Measurements from ENCODE around the gene SLC35B2. TPM values are rescaled to one million over a fixed set of nuclear protein-coding genes. Genes with fewer than 3 reads are reported as not detected.

Gene SLC35B2
- polyA plus RNA-seq, 1 experiment, result 145 TPM

DNA sequence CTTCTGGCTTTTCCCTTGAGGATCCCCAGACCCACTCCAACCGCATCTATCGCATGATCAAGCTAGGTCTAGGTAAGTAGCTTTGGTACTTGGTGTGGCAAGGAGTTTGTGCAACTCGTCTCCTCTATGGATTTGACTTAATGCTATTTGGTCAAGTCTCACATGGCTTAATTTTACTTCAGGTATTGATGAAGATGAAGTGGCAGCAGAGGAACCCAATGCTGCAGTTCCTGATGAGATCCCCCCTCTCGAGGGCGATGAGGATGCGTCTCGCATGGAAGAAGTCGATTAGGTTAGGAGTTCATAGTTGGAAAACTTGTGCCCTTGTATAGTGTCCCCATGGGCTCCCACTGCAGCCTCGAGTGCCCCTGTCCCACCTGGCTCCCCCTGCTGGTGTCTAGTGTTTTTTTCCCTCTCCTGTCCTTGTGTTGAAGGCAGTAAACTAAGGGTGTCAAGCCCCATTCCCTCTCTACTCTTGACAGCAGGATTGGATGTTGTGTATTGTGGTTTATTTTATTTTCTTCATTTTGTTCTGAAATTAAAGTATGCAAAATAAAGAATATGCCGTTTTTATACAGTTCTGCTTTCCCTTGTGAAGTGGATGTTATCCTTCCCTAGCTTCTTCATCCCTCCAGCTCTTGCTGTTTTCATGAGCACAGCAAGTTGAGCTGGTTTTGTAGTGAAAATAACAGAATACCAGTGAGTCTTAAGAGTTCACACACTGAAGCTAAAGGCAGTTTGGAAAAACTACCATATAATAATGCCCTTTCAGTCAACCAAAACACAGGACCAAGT, 3.8 kb downstream of the SLC35B2 start:
- peak; percentile 55 for TF ChIP-seq CTCF (IDR thresholded peaks at IDR 0.05; ENCODE audit: insufficient read depth, low read depth, low read length)
- Histone ChIP-seq H3K27me3 (ENCODE audit: control insufficient read depth, insufficient read depth, low read length) (no peaks in the 10 kb centered on the region), H3K4me3 (ENCODE audit: low read depth, low read length) (no peak overlapping the region), H3K36me3 (ENCODE audit: control insufficient read depth, insufficient read depth, low read length) (peaks cover 41% of the 10 kb centered on the region)
- ChIA-PET POLR2A (no interaction called here), CTCF (interaction anchor here (0.8 to 4.1 kb wide), 9 partner anchors 9 to 81 kb away, joined by 3 to 26 read pairs (median 5); no protein-coding TSS in a partner anchor)
- DNase-seq (ENCODE audit: low read depth), result no peak

GRCh38 chr6:44251576-44252524, 5.5 kb downstream of the SLC35B2 start:
- DNase-seq (ENCODE audit: low read depth), result no peak
- H3K4me3 ChIP-seq (ENCODE audit: low read depth, low read length), result no peak overlapping the region
- CTCF ChIA-PET, result interaction anchor here (1.5 to 1.9 kb wide), 4 partner anchors 10 to 152 kb away, joined by 3 to 7 read pairs (median 4); no protein-coding TSS in a partner anchor
- TF ChIP-seq CTCF (IDR thresholded peaks at IDR 0.05; ENCODE audit: insufficient read depth, low read depth, low read length), result no peak
- H3K36me3 ChIP-seq (ENCODE audit: control insufficient read depth, insufficient read depth, low read length), result peaks cover 40% of the 10 kb centered on the region
- H3K27me3 ChIP-seq (ENCODE audit: control insufficient read depth, insufficient read depth, low read length), result no peaks in the 10 kb centered on the region
- POLR2A ChIA-PET, result interaction anchor here (0.6 kb wide), 1 partner anchor 1432 kb away, joined by 4 read pairs; no protein-coding TSS in a partner anchor

DNA sequence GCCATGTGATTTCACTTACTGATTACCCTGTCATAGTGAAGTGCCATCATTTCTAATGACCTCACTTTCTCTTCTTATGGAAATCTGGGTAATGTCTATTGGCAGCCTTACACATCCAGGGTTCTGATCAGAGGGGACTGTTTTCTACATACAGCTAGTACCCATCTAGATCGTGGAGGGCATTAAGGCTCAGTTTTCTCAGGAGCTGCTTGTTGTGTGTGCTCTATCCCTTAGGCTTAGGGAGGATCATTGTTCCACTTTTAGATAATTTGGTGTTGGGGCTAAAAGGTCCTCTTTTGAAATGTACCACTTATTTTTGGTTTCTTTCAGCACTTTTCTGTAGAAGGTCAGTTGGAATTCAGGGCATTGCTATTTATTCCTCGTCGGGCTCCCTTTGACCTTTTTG, 6.6 kb downstream of the SLC35B2 start:
- CTCF ChIA-PET, result interaction anchor here (0.6 to 1.9 kb wide), 5 partner anchors 8 to 151 kb away, joined by 3 to 7 read pairs (median 4); no protein-coding TSS in a partner anchor
- Histone ChIP-seq H3K36me3 (ENCODE audit: control insufficient read depth, insufficient read depth, low read length) (peaks cover 40% of the 10 kb centered on the region), H3K4me3 (ENCODE audit: low read depth, low read length) (no peak overlapping the region), H3K27me3 (ENCODE audit: control insufficient read depth, insufficient read depth, low read length) (no peaks in the 10 kb centered on the region)
- POLR2A ChIA-PET, result no interaction called here
- no peak for TF ChIP-seq CTCF (IDR thresholded peaks at IDR 0.05; ENCODE audit: insufficient read depth, low read depth, low read length)
- DNase-seq (ENCODE audit: low read depth), result no peak

GRCh38 chr6:44250067-44250717, 7.1 kb downstream of the SLC35B2 start:
- Histone ChIP-seq H3K4me3 (ENCODE audit: low read depth, low read length) (no peak overlapping the region), H3K27me3 (ENCODE audit: control insufficient read depth, insufficient read depth, low read length) (no peaks in the 10 kb centered on the region), H3K36me3 (ENCODE audit: control insufficient read depth, insufficient read depth, low read length) (peaks cover 38% of the 10 kb centered on the region)
- CTCF ChIA-PET, result interaction anchor here (1.6 to 6.6 kb wide), 2 partner anchors 8 to 16 kb away, joined by 4 to 50 read pairs; no protein-coding TSS in a partner anchor
- TF ChIP-seq CTCF (IDR thresholded peaks at IDR 0.05; ENCODE audit: insufficient read depth, low read depth, low read length), result no peak
- POLR2A ChIA-PET, result no interaction called here
- DNase-seq (ENCODE audit: low read depth), result no peak
